BE2C (cell line): Measurements from ENCODE around the gene NR2F1-AS1.
"Not testable (repeated sequence)": the region's sequence is repeated elsewhere in the genome, so short reads cannot be mapped to it uniquely, and the experiment has no call there.

Experiments used
- DNase-seq: peaks from one replicate; pipeline ENCODE4 v3.0.0-alpha.2; 2020
- H3K27me3 ChIP-seq: fragments of 250-450 bp; sonication (Bioruptor Pico); 2 replicates; pipeline ENCODE4 v1.5.1; 2020; ENCODE audit warnings: mild to moderate bottlenecking
- H3K36me3 ChIP-seq: fragments of 250-450 bp; sonication (Bioruptor Pico); 2 replicates; pipeline ENCODE4 v1.5.1; 2020; ENCODE audit warnings: mild to moderate bottlenecking
- H3K4me1 ChIP-seq: fragments of 250-450 bp; sonication (Bioruptor Pico); 2 replicates; pipeline ENCODE4 v1.5.1; 2020
- H3K4me3 ChIP-seq: 2 replicates; pipeline ENCODE4 v1.5.1; 2011; ENCODE audit warnings: low read depth, low read length
- H3K9me3 ChIP-seq: fragments of 250-450 bp; sonication (Bioruptor Pico); 2 replicates; pipeline ENCODE4 v1.5.1; 2020
- CTCF ChIP-seq: IDR thresholded peaks from 2 replicates; pipeline ENCODE4 v1.5.1; 2012; ENCODE audit warnings: mild to moderate bottlenecking, low read depth, low read length

Gene NR2F1-AS1

GRCh38 chr5:93570294-93571113, 10.5 kb downstream of the NR2F1-AS1 start:
- Histone ChIP-seq H3K36me3 (no peaks in the 10 kb centered on the region), H3K27me3 (no peaks in the 10 kb centered on the region), H3K9me3 (no peaks in the 10 kb centered on the region), H3K4me3 (no peak overlapping the region), H3K4me1 (peaks cover 14% of the 10 kb centered on the region)
- no peak for TF ChIP-seq CTCF
- no peak for DNase-seq

- Histone ChIP-seq H3K36me3 (no peaks in the 10 kb centered on the region), H3K27me3 (no peaks in the 10 kb centered on the region), H3K9me3 (no peaks in the 10 kb centered on the region), H3K4me1 (peaks cover 14% of the 10 kb centered on the region), H3K4me3 (no peak overlapping the region)
- DNase-seq: no peak
- TF ChIP-seq CTCF: no peak
Observed at GRCh38 chr5:93569300-93570160, 11.5 kb downstream of the NR2F1-AS1 start.

- no peak for TF ChIP-seq CTCF
- no peaks in the 10 kb centered on the region for H3K27me3 ChIP-seq
- H3K36me3 ChIP-seq: no peaks in the 10 kb centered on the region
- peaks cover 14% of the 10 kb centered on the region for H3K4me1 ChIP-seq
- H3K9me3 ChIP-seq: no peaks in the 10 kb centered on the region
- DNase-seq: no peak
- no peak overlapping the region for H3K4me3 ChIP-seq
Observed at GRCh38 chr5:93567424-93567823, 13.6 kb downstream of the NR2F1-AS1 start.

GRCh38 chr5:93566091-93566490, 14.9 kb downstream of the NR2F1-AS1 start:
- Histone ChIP-seq H3K36me3 (no peaks in the 10 kb centered on the region), H3K27me3 (no peaks in the 10 kb centered on the region), H3K9me3 (no peaks in the 10 kb centered on the region), H3K4me1 (peaks cover 14% of the 10 kb centered on the region), H3K4me3 (no peak overlapping the region)
- DNase-seq: no peak
- no peak for TF ChIP-seq CTCF

GRCh38 chr5:93557021-93557604, 23.9 kb downstream of the NR2F1-AS1 start:
- no peaks in the 10 kb centered on the region for H3K4me1 ChIP-seq
- no peak for DNase-seq
- H3K36me3 ChIP-seq: no peaks in the 10 kb centered on the region
- H3K4me3 ChIP-seq: no peak overlapping the region
- no peak for TF ChIP-seq CTCF
- H3K27me3 ChIP-seq: no peaks in the 10 kb centered on the region
- H3K9me3 ChIP-seq: no peaks in the 10 kb centered on the region

GRCh38 chr5:93549594-93549993, 31.4 kb downstream of the NR2F1-AS1 start:
- H3K4me1 ChIP-seq, H3K9me3 ChIP-seq, H3K27me3 ChIP-seq, H3K4me3 ChIP-seq, H3K36me3 ChIP-seq, DNase-seq: not testable (repeated sequence)
